ENCODE measurements around the gene ONECUT1.

The ONECUT1 gene

DNA sequence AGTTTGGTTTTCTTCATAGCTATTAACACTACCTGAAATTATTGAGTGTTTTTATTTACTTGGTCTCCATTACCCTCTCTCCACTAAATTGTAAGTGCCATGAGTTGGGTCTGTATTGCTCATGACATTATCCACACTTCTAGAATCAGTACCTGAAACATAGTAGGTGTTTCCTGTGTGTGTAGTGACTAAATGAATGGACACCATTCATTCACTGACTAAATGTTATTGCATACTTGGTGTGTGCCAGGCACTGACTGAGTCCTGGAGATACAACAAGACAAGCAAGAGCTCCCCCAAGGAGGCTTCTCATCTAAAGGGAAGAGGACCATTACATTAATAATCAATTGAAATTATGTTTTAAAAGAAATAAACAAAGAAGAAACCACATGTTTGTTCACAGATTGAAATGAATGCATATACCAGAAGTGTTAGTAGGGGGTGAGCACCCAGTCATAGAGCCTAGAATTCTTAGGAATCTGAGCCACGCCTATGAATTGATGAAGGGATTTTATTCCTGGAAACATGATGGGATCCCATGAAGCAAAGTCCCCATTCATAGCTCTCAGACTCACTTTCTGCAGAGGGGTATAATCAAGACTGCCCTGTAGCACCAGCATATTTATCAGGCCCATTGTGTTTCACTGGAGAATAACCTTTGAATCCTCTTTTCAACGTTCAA, 79.3 kb downstream of the ONECUT1 start:
- no peak overlapping the region for H3K27ac ChIP-seq
- TF ChIP-seq, protein P1, sequence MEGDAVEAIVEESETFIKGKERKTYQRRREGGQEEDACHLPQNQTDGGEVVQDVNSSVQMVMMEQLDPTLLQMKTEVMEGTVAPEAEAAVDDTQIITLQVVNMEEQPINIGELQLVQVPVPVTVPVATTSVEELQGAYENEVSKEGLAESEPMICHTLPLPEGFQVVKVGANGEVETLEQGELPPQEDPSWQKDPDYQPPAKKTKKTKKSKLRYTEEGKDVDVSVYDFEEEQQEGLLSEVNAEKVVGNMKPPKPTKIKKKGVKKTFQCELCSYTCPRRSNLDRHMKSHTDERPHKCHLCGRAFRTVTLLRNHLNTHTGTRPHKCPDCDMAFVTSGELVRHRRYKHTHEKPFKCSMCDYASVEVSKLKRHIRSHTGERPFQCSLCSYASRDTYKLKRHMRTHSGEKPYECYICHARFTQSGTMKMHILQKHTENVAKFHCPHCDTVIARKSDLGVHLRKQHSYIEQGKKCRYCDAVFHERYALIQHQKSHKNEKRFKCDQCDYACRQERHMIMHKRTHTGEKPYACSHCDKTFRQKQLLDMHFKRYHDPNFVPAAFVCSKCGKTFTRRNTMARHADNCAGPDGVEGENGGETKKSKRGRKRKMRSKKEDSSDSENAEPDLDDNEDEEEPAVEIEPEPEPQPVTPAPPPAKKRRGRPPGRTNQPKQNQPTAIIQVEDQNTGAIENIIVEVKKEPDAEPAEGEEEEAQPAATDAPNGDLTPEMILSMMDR (conservative IDR thresholded peaks at IDR 0.05), result no peak

DNA sequence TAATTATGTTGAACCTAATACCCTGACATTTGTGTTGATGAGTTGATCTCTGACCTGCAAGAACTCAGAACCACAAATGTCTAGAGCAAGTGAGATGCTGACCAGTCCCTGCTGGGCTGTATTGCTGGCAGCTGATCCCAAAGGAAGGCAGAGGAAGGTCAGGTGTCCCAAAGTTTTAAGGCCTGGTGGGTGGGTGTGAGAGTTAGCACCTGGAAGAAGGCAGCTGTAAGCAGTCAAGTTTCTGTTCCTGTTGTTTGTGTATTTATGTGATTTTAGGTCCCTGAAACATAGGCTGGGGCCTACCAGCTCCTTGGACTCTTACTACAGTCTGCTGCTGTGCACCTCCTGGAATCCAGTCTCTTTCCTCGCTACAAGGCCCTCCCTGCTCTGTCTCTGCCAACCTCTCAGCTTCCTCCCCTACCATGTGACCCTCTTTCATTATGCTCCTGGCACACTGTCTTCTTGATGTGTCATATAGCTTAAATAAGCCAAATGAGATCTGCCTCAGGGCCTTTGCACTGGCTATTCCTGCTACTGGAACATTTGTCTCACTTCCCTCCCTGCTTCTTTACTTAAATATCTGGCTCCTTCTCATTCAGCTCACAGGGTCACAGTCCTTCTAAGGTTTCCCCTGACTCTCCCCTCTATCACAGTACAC, 80.0 kb downstream of the ONECUT1 start:
- TF ChIP-seq, protein P1 (conservative IDR thresholded peaks at IDR 0.05), result no peak
- no peak overlapping the region for H3K27ac ChIP-seq

DNA sequence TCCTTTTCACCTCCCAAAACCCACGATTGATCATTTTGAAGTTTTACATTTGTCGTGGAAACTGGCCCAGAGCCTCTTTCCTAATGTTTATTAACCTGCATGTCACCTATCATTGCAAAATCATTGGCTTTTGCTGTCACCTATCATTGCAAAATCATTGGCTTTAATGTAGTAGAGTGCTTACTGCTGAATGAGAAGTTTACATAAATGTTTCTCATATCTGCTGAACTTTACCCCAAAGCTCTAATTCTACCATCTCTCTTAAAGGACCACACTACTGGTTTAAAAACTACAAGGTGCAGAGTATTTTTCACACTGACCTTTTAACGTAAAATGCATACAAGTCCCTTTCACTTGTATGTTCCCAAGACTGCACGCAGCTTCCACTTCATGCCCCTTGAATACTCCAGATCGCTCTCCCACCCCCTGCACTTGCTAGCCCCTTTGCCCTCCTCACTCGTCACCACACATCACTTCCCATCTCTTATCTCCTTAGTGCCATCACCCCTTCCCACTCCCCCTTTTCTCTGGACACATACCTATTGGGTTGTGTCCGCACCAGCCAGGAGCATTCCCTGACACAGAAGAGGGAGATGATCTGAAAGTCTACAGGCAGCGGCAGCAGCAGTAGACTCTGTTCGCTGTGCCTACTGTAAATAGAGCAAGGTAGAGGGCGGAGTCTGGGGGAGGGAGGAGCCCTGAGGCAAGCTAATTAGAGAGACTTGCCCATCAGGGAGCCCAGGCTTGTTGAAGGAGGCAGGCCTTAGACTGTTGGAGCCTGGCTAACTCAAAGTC, 80.8 kb downstream of the ONECUT1 start:
- TF ChIP-seq, protein P1 (conservative IDR thresholded peaks at IDR 0.05), result no peak
- no peak overlapping the region for H3K27ac ChIP-seq
